SJSA1 (cell line): Measurements from ENCODE around the gene OXNAD1. TPM values are rescaled to one million over a fixed set of nuclear protein-coding genes. Genes with fewer than 3 reads are reported as not detected.

Source experiments
- DNase-seq, 2 experiments: peaks; one replicate each; pipeline ENCODE4 v3.0.0-alpha.2; 2015 to 2020; ENCODE audit warnings: low spot score in 2 of 2, low read depth in 1 of 2
- H3K27ac ChIP-seq: fragments of 250-450 bp; sonication (Bioruptor Pico); 2 replicates; pipeline ENCODE4 v1.5.1; 2020; ENCODE audit warnings: mild to moderate bottlenecking, moderate library complexity
- H3K27me3 ChIP-seq: fragments of 250-450 bp; sonication (Bioruptor Pico); replicated peaks from 2 replicates; pipeline ENCODE4 v1.5.1; 2020; ENCODE audit warnings: mild to moderate bottlenecking, moderate library complexity
- H3K36me3 ChIP-seq: fragments of 250-450 bp; sonication (Bioruptor Pico); 2 replicates; pipeline ENCODE4 v1.5.1; 2020; ENCODE audit warnings: mild to moderate bottlenecking
- H3K4me1 ChIP-seq: fragments of 250-450 bp; sonication (Bioruptor Pico); replicated peaks from 2 replicates; pipeline ENCODE4 v1.6.1; 2021; ENCODE audit warnings: mild to moderate bottlenecking
- H3K4me3 ChIP-seq: fragments of 250-450 bp; sonication (Bioruptor Pico); 2 replicates; pipeline ENCODE4 v1.5.1; 2020; ENCODE audit warnings: mild to moderate bottlenecking
- H3K9me3 ChIP-seq: fragments of 250-450 bp; sonication (Bioruptor Pico); replicated peaks from 2 replicates; pipeline ENCODE4 v1.5.1; 2020; ENCODE audit warnings: mild to moderate bottlenecking
- total RNA-seq: library from RNA; depleted of rRNA; stranded (reverse); fragments of >200 nt; shearing (Covaris generic); gene quantifications from 2 replicates; pipeline ENCODE4 v1.2.3, GENCODE V29; 2014

The OXNAD1 gene
- total RNA-seq, 1 experiment from 2014 or later = 9.9 TPM

DNA sequence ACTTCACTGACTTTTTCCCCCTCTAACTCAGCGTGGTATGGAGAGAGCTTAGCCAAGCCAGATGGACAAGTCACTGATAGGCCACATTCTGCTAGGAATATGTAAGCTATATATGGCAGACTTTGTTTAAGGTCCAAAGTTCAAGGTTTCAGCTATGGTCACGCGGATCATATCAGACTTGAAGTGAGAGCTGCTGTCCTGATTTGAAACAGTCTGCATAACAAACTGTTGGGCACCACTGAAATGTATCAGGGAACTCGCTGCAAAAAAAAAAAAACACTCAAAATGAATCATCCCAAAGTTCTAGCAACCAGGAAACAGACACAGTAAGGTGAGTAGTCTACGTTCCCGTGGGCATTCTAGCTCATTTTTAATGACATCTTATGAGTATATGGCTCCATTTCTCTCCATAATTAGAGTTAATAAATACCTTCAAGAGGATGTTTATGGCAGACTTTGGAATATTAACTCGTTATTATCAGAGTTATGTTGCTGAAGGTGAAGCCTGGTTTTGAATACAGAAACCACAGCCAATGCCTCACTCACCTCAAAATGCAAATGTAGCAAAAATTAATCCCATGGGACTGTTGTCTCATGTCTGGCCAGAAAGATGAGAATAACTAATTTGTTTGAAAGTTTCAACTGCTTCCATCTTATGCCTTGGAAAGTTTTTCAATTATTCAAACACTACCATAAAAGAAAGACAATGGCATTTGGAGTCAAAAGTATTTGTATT, 12.6 kb upstream of the OXNAD1 start:
- Histone ChIP-seq H3K9me3 (no peaks in the 10 kb centered on the region), H3K27ac (no peak overlapping the region), H3K27me3 (no peaks in the 10 kb centered on the region), H3K36me3 (no peaks in the 10 kb centered on the region; the same call in 1 of the 2 replicates), H3K4me1 (peaks cover 4% of the 10 kb centered on the region), H3K4me3 (no peak overlapping the region)
- no peak for DNase-seq

GRCh38 chr3:16252988-16253387, 12.0 kb upstream of the OXNAD1 start:
- Histone ChIP-seq H3K27me3 (no peaks in the 10 kb centered on the region), H3K27ac (no peak overlapping the region), H3K4me1 (no peaks in the 10 kb centered on the region; the same call in 1 of the 2 replicates), H3K36me3 (no peaks in the 10 kb centered on the region; the same call in none of the 2 replicates), H3K9me3 (no peaks in the 10 kb centered on the region), H3K4me3 (no peak overlapping the region)
- no peak for DNase-seq

DNA sequence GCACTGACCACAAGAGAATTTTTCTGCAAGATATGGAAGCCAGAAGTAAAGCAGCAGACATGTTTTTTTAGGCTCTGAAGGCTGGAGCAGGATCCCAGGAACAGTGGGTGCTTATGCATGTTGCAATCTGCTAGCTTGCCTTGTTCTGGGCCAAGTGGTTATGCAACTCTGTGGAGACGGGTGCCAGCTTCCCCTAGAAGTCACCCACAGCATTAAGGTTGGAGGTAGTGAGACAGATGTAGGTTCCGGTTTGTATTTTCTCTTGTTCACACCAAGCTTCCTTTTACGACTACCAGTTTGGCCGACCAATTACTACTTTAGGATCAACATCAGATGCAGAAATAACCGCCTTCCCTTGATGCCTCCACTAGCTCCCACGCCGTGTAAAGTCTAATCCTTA, 11.4 kb upstream of the OXNAD1 start:
- H3K4me1 ChIP-seq = no peaks in the 10 kb centered on the region
- H3K27me3 ChIP-seq = no peaks in the 10 kb centered on the region
- no peak overlapping the region for H3K4me3 ChIP-seq
- H3K9me3 ChIP-seq = no peaks in the 10 kb centered on the region
- H3K27ac ChIP-seq = no peak overlapping the region
- H3K36me3 ChIP-seq = peaks cover 6% of the 10 kb centered on the region
- no peak for DNase-seq

GRCh38 chr3:16254916-16255315, 10.1 kb upstream of the OXNAD1 start:
- H3K27me3 ChIP-seq = no peaks in the 10 kb centered on the region
- DNase-seq = no peak
- H3K9me3 ChIP-seq = no peaks in the 10 kb centered on the region
- no peak overlapping the region for H3K27ac ChIP-seq
- H3K36me3 ChIP-seq = peaks cover 19% of the 10 kb centered on the region
- H3K4me3 ChIP-seq = no peak overlapping the region
- no peaks in the 10 kb centered on the region for H3K4me1 ChIP-seq

- Histone ChIP-seq H3K27ac (no peak overlapping the region), H3K27me3 (no peaks in the 10 kb centered on the region), H3K36me3 (peaks cover 23% of the 10 kb centered on the region), H3K9me3 (no peaks in the 10 kb centered on the region), H3K4me3 (no peak overlapping the region), H3K4me1 (no peaks in the 10 kb centered on the region)
- DNase-seq = no peak
Observed at GRCh38 chr3:16255326-16255725, 9.7 kb upstream of the OXNAD1 start.

DNA sequence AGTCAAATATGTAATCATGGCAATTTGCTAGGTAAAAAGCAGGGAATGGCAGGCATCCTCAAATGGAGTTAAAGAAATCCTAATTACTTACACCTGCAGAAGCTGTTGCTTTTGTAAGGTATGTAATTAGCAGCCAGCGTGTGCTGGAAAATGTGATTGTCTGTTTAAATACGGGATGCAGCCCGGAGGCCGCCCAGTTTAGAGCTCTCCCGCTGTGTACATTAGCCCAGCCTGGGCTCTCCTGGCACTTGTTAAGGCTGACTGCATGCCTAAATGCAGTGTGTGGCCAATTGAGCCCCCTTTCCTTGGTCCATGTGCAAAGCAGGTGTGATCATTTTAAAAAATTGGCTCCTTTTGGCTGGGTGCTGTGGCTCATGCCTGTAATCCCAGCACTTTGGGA, 9.3 kb upstream of the OXNAD1 start:
- H3K4me3 ChIP-seq = no peak overlapping the region
- peaks cover 27% of the 10 kb centered on the region for H3K36me3 ChIP-seq
- DNase-seq = no peak
- H3K27me3 ChIP-seq = no peaks in the 10 kb centered on the region
- no peak overlapping the region for H3K27ac ChIP-seq
- H3K9me3 ChIP-seq = no peaks in the 10 kb centered on the region
- H3K4me1 ChIP-seq = no peaks in the 10 kb centered on the region

- Histone ChIP-seq H3K4me3 (no peak overlapping the region), H3K9me3 (no peaks in the 10 kb centered on the region), H3K4me1 (no peaks in the 10 kb centered on the region), H3K27ac (no peak overlapping the region), H3K27me3 (no peaks in the 10 kb centered on the region), H3K36me3 (peaks cover 41% of the 10 kb centered on the region)
- no peak for DNase-seq
Observed at GRCh38 chr3:16257309-16257708, 7.7 kb upstream of the OXNAD1 start.

GRCh38 chr3:16258177-16258576, 6.8 kb upstream of the OXNAD1 start:
- Histone ChIP-seq H3K36me3 (peaks cover 50% of the 10 kb centered on the region), H3K4me1 (no peaks in the 10 kb centered on the region), H3K27ac (no peak overlapping the region), H3K9me3 (no peaks in the 10 kb centered on the region), H3K4me3 (no peak overlapping the region), H3K27me3 (no peaks in the 10 kb centered on the region)
- DNase-seq = no peak

- no peak overlapping the region for H3K4me3 ChIP-seq
- peaks cover 51% of the 10 kb centered on the region for H3K36me3 ChIP-seq
- H3K9me3 ChIP-seq = no peaks in the 10 kb centered on the region
- DNase-seq = no peak
- no peaks in the 10 kb centered on the region for H3K4me1 ChIP-seq
- no peaks in the 10 kb centered on the region for H3K27me3 ChIP-seq
- H3K27ac ChIP-seq = no peak overlapping the region
Observed at GRCh38 chr3:16258866-16259265, 6.1 kb upstream of the OXNAD1 start.

DNA sequence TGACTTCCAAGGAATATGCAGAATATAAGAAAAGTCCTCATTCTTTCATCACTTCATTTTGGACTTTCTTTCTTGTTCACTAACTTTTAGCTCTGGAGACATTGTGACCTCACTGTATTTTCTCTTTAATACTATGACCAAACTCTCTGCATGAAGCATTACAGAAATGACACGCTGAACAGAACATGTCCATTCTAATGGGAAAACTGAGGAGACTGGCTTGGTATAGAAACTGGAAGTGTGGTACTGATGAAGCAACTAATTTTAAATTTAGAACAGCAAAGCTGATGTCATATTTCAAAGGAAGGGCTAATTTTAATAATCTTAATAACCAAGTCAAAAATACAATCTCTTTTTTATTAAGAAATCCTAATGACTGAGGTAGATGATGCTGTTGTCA, 5.0 kb upstream of the OXNAD1 start:
- no peaks in the 10 kb centered on the region for H3K9me3 ChIP-seq
- no peaks in the 10 kb centered on the region for H3K27me3 ChIP-seq
- no peaks in the 10 kb centered on the region for H3K4me1 ChIP-seq
- no peak for DNase-seq
- no peak overlapping the region for H3K27ac ChIP-seq
- no peak overlapping the region for H3K4me3 ChIP-seq
- peaks cover 51% of the 10 kb centered on the region for H3K36me3 ChIP-seq

GRCh38 chr3:16262174-16262573, 2.8 kb upstream of the OXNAD1 start:
- Histone ChIP-seq H3K36me3 (peaks cover 51% of the 10 kb centered on the region), H3K4me3 (no peak overlapping the region)

GRCh38 chr3:16264174-16264707, 771 bp upstream of the OXNAD1 start:
- peaks cover 39% of the 10 kb centered on the region for H3K36me3 ChIP-seq

More at GRCh38 chr3:16262174-16262573, 2.8 kb upstream of the OXNAD1 start:
- Histone ChIP-seq H3K27me3 (no peaks in the 10 kb centered on the region), H3K4me1 (peaks cover 6% of the 10 kb centered on the region; the same call in 1 of the 2 replicates), H3K27ac (no peak overlapping the region), H3K9me3 (no peaks in the 10 kb centered on the region)
- DNase-seq = no peak

DNA sequence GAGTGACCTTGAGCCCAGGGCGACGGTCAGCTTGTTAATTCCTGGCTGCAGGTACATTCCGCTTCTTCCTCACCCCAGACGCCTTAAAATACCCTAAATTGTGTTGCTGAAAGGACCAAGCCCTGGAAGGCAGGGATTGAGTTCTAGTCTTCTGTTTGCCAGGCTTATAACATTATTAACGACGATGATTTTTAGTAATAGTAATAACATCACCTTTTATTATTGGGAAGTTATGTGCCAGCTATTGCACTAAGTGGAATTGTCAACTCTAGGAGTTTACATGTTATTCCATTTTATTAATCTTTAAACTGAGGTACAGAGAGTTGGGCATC, 409 bp downstream of the OXNAD1 start:
- no peaks in the 10 kb centered on the region for H3K9me3 ChIP-seq
- H3K4me1 ChIP-seq = peaks cover 6% of the 10 kb centered on the region; the same call in 1 of the 2 replicates
- H3K27me3 ChIP-seq = no peaks in the 10 kb centered on the region
- peaks cover 28% of the 10 kb centered on the region for H3K36me3 ChIP-seq
- no peak for DNase-seq
- peak overlapping the region; percentile 66 for H3K4me3 ChIP-seq
- H3K27ac ChIP-seq = peak overlapping the region; percentile 66

More at GRCh38 chr3:16264174-16264707, 771 bp upstream of the OXNAD1 start:
- Histone ChIP-seq H3K9me3 (no peaks in the 10 kb centered on the region), H3K4me3 (peak overlapping the region; percentile 66), H3K4me1 (peaks cover 6% of the 10 kb centered on the region; the same call in 1 of the 2 replicates), H3K27me3 (no peaks in the 10 kb centered on the region), H3K27ac (peak overlapping the region; percentile 53)
- no peak for DNase-seq

GRCh38 chr3:16266714-16267113, 1.7 kb downstream of the OXNAD1 start:
- Histone ChIP-seq H3K4me1 (peaks cover 6% of the 10 kb centered on the region; the same call in 1 of the 2 replicates), H3K27me3 (no peaks in the 10 kb centered on the region), H3K27ac (no peak overlapping the region), H3K9me3 (no peaks in the 10 kb centered on the region), H3K4me3 (no peak overlapping the region), H3K36me3 (peaks cover 22% of the 10 kb centered on the region)
- DNase-seq = no peak
